GM19397 (cell line): Measurements from ENCODE around the gene DLK2.

Experiments
- ATAC-seq: cut with Tn5 transposase; IDR thresholded peaks from one replicate; pipeline ENCODE4 v1.9.1; 2021; ENCODE audit warnings: mild to moderate bottlenecking, moderate library complexity; ENCODE audit not compliant: unreplicated experiment

DLK2 gene

DNA sequence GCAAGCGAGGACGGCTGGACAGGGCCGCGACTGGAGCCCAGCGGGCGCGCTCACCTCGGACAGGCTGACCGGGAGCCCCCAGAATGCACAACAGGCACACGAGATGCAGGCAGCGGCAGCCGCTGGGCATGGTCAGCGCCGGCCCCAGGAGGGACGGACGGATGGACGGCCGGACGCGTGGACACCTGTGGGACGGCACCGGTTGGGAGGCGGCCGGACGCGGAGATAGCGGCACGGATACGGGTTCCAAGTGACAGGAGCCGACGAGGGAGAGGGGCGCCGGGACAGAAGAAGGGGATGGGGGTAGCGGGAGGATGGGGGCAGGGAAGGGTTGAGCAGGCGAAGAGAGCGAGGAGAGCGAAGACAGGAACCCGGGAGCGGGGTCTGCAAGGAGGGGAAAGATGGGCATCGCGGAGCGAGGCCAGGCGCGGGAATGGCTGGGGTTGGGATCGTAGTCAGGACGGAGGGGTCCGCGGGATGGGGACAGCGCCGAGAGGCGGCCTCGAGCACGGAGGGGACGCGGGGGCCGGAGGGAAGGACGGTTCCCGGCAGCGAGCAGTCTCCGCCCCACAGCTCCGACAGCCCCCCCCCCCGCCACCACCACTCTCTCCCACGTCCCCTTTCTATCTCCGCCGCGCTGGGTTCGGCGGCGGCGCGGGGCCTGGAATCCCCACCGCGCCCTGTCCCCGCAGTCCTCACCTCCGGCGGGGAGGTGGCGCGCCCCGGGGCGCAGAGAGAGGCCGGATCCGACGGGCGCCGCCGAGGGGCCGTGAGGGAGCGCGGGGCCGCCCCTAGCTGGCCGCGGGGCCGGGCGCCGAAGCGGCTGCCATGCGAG lies 435 bp downstream of the DLK2 start:
- peak; percentile 22 for ATAC-seq

DNA sequence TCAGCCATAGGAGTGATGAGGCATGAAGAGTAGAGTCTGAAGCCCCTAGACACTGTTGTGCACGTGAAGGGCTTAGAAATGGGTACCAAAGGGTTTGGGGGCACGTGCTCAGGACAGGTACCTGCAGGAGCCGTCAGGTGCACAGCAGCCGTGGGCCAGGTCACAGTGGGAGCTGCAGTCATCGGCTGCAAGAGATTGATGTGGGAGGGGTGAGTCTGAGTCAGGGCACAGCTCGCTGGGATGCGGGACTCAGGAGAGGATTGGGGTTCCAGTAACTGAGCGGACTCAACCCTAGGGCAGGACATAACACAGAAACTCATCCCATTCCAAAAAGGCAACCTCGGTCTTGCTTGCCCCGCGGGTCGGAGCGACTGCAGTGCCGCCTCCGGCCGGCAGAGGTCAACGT lies 1.1 kb downstream of the DLK2 start:
- ATAC-seq, result peak; percentile 55

DNA sequence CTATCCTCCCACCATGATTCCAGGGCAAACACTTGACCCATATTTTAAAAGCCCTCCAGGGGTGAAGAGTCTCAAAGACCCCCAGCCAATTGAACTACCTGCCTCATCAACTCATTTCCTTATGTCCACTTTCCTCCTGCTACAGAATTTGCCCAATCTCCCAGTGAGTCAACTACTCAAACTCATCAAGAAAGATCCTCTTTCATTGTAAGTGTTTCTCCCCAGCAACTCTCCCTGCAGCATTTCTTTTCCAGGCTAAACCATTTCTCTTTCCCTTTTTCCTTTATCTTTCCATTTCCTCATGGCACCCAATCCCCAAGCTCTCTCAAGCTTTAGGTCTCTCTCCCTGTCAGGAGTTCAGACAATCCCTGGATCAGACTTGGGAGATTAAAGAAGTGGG lies 1.5 kb downstream of the DLK2 start:
- no peak for ATAC-seq

DNA sequence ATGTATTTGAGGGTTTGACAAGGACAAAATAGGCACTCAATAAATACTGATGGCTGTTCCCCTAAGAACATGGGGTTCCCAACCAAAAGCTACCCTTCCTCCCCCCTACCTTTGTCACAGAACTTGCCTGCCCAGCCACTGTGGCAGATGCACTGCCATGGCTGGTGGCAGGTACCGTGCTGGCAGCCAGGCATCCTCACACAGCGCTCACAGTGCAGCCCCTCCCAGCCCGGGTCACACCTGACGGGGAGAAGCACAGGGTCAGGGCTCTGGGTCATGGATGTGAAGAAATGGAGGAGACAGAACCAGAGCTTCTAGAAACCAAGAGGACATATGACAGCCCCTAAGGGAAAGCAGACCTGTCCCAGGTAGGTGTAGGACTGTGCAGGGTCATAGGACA lies 2.5 kb downstream of the DLK2 start:
- ATAC-seq, result no peak

DNA sequence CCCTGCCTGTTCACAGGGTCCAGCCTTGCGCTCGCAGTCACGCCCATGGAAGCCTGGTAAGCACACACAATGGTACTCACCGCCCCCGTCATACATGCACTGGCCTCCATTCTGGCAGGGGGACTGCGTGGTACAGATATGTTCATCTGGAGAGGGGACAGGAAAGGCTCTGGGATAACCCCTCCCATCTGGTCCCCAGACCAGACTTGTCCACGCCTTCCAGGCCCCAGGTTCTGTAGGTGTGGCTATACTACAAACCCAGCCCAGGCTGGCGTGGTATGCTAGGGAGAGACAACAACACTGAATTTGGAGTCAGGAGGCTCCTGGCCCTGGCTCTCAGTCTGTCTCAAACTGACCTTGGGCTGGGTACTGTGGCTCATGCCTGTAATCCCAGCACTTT lies 3.4 kb downstream of the DLK2 start:
- no peak for ATAC-seq

DNA sequence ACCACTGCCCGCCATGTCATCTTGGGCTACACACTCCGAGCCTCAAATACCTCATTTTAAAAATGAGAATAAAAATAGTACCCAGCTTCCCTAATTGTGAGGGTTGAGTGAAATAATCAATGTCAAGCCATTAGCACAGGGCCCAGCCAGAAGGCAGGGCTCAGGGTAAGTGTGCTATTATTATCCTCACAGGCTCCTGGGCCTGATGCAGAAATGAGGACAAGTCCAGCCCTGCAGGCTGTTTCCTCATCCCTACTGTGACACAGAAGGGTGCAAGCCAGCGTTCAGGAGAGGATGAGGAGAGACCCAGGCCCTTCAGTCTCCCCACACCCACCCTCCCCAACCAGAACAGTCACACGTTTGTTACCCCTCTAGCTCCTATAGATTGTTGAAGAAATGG lies 4.0 kb downstream of the DLK2 start:
- no peak for ATAC-seq

DNA sequence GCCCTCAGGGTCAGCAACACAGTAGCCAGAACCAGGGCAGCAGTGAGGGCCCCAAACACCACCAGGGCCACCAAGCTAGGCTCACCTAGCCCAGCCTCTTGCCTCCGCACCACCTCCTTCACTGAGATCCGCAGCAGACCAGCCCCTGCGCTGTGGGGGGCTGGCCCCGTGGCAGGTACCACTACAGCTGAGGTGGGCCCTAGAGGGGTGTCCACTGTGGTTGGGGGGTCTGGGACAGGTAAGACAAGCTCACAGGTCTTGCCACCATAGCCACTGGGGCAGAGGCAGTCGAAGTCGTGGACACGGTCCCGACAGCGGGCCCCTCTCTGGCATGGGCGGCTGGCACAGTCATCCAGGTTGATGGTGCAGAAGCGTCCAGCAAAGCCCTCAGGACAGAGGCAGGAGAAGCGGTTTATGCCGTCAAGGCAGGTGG lies 4.6 kb downstream of the DLK2 start:
- ATAC-seq, result no peak

DNA sequence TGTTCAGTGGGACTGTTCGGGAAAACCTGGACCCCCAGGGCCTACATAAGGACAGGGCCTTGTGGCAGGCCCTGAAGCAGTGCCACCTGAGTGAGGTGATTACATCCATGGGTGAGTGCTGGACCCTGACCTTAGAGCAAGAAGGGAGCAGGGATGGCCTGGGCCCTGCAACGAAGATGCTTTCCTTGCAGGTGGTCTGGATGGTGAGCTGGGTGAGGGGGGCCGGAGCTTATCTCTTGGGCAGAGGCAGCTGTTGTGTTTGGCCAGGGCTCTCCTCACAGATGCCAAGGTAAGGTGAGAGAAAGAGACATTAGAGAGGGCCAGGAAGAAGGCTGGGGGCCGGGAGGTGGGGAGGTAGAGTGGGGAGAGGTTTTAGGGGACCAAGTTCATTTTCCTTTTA lies 6.4 kb downstream of the DLK2 start:
- ATAC-seq, result no peak

DNA sequence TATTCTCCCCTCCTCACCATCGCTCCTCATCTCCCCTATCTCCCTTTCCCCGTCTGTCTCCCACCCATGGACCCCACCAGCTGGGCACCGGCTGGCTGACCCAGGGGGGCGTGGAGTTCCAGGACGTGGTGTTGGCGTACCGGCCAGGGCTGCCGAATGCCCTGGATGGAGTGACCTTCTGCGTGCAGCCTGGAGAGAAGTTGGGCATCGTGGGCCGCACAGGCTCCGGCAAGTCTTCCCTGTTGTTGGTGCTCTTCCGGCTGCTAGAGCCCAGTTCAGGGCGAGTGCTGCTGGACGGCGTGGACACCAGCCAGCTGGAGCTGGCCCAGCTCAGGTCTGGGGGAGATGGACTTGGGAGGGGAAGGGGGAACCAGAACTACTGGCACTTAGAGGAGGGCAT lies 7.7 kb downstream of the DLK2 start:
- no peak for ATAC-seq

DNA sequence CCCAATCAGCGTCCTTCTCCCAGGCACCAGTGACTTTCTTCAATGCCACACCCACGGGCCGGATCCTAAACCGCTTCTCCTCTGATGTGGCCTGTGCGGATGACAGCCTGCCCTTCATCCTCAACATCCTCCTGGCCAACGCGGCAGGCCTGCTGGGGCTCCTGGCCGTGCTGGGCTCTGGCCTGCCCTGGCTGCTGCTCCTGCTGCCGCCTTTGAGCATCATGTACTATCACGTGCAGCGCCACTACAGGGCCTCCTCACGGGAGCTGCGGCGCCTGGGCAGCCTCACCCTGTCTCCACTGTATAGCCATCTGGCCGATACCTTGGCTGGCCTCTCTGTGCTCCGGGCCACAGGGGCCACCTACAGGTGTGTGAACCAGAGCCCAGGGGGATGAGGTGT lies 9.8 kb downstream of the DLK2 start:
- ATAC-seq, result no peak

DNA sequence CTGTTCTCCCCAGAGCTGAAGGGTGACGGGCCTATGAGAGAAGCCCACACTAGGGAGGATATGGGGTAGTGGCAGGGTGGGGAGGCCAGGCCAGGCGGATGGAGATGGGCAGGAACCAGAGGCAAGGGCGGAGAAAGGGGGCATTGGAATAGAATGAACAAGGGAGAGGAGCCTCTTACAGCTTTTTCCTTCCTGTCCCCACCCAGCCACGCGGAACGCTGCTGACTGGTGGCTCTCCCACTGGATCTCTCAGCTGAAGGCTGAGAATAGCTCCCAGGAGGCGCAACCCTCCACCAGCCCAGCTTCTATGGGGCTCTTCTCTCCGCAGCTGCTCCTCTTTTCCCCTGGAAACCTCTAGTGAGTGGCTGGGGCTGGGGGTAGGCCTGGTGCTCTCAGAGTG lies 10.8 kb downstream of the DLK2 start:
- no peak for ATAC-seq

DNA sequence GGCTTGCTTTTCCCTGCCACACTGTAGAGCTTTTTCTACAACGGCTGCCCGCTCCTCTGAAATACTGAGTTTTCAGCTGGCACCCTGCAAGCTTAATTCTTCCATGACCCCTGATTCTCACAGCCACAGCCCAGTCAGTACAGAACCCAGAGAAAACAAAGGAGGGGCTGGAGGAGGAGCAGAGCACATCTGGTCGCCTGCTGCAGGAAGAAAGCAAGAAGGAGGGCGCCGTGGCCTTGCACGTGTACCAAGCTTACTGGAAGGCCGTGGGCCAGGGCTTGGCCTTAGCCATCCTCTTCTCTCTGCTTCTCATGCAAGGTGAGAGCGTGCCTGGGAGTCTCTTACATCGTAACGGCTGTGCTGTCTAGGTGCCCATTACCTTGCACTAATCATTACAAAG lies 11.3 kb downstream of the DLK2 start:
- no peak for ATAC-seq

DNA sequence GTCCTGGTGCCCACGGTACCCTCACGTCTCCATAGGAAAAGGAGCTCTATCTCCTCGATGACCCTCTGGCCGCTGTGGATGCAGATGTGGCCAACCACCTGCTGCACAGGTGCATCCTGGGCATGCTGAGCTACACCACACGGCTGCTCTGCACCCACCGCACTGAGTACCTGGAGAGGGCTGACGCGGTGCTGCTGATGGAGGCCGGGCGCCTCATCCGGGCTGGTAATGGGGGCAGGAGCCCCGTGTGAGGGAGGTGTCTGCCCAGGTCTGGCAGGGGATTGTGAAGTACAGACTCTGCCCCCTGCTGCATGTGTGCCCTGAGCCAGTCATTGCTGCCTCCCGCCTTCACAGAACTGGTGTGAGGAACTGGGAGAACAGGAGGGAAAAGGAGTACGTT lies 12.4 kb downstream of the DLK2 start:
- no peak for ATAC-seq

DNA sequence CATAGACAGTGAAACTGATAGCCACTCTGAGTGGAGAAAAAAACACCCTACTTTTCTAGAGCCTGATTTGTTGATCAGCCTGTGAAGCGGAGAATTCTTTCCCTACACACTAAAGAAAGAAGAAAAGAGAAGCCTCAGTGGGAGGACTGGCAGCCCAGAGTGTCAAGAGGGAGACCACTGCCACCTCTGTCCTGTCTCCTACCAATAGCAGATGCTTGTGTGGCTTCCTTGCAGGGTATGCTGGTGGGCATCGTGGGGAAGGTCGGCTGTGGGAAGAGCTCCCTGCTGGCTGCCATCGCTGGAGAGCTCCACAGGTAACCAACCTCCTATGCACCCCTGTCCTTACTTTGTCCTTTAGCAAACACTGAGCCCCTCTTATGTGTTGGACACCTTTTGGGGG lies 17.6 kb downstream of the DLK2 start:
- ATAC-seq, result no peak

DNA sequence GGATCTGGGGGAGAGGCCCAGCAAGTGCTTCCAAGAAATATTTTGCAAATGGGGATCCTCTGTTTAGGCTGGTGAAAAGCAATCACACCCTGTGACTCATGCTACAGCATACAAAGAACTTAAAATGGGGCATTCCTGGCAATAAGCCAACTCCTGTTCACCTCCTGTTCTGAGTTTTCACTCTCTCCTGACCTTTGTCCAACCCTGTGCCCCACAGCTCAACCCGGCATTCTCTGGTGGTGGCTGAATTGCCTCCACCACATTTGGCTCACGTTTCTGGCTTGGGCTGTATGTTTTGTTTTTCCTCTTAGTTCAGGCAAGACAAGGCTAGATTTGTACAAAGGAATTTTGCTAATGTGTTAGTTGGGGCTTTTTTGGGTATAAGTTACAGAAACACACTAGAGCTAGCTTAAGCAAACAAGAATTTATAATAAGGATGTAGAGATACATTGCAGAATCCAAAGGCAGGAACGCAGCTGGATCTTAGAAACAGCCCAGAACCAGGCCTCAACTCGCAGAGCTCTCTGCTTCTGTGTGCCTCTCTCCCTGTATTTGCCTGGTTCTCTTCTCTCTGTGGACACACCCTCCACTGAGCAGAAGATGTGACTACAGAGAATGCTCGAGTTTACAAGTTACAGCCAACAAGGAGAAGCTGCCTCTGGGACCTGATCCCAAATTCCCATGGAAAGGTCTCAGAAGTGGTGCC lies 18.6 kb downstream of the DLK2 start:
- ATAC-seq, result no peak

DNA sequence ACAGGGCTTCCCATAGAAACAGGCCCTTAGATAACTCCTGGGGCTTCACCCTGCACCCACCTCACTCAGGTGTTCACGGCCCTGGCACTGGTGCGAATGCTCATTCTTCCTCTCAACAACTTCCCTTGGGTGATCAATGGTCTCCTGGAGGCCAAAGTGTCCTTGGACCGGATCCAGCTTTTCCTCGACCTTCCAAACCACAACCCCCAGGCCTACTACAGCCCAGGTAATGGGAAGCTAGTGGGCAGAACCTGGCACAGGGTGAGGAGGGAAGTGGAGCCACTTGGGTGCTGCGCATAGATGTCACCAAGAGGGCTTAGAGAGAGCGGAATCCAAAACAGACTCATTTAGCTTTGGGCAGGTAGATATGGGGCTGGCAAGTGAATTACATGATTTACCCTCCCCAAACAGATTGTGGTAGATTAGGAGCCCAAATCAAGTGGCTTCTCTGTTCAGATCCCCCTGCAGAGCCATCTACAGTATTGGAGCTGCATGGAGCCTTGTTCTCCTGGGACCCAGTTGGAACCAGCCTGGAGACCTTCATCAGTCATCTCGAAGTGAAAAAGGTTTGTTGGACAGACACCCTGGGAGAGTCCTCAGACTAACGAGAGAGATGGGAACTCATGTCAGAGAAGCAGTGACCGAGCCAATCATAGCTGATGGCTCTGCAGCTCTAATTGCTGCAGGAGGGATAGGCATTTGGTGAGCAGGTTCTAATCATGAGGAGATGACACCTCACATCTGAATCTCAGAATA lies 19.5 kb downstream of the DLK2 start:
- ATAC-seq, result no peak

DNA sequence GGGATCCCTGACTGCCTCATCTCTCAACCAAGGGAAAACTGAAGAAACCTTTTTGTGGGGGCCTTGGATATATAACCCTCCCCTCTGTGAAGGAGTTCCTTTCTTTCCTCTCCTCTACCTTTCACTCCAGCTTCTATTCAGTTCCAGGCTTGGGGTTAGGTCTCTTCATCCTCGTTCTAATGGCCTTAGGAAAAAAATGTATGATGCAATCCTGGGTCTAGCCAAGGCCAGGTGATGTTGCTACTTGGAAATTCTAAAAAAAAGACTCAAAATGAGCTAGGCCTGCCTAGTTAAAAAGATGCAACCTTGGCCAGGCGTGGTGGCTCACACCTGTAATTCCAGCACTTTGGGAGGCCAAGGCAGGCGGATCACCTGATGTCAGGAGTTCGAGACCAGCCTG lies 20.4 kb downstream of the DLK2 start:
- no peak for ATAC-seq

DNA sequence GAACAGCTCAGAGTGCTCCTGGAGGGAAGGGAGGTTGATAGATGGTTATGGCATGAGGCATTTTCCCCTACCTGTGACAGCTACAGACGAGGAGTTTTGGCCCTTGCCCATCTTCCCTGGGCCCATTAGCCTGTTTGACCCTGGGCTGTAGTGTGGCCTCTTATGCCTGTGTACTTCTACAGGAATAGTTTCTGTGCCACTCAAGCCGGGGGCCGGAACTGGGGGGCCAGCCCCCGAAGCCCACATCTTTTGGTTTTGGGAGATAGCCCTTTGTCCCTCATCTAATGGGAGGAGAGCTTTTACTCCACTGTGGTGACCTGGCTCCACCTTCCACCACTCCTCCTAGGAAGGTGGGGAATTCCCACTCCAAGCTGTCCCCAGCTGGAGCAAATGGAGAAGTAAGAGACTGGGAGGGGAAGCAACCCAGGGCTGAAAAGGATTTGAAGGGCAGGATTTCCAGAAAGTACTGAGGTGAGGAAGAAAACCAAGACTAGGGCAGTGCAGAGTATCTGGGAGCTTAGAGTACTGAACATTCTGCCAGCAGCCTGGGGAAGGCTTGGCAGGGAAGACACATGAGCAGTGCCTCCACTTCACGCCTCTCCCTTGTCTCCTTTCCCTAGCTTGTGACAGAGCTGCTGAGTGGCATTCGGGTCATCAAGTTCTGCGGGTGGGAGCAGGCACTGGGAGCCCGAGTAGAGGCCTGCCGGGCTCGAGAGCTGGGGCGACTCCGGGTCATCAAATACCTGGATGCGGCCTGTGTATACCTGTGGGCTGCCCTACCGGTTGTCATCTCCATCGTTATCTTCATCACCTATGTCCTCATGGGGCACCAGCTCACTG lies 21.1 kb downstream of the DLK2 start:
- ATAC-seq, result no peak

DNA sequence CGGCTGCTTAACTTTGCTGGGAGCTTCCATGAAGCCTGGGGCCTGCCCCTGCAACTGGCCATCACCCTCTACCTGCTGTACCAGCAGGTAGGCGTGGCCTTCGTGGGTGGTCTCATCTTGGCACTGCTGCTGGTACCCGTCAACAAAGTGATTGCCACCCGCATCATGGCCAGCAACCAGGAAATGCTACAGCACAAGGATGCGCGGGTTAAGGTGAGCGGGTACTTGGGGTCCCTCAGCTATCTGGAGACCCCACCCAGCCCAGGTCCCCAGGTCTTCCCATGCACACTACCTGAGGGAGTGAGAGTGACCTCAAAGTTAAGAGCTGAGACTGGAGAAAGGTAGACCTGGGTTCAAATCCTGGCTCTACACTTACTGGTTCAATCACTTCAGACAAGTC lies 22.2 kb downstream of the DLK2 start:
- ATAC-seq, result no peak

DNA sequence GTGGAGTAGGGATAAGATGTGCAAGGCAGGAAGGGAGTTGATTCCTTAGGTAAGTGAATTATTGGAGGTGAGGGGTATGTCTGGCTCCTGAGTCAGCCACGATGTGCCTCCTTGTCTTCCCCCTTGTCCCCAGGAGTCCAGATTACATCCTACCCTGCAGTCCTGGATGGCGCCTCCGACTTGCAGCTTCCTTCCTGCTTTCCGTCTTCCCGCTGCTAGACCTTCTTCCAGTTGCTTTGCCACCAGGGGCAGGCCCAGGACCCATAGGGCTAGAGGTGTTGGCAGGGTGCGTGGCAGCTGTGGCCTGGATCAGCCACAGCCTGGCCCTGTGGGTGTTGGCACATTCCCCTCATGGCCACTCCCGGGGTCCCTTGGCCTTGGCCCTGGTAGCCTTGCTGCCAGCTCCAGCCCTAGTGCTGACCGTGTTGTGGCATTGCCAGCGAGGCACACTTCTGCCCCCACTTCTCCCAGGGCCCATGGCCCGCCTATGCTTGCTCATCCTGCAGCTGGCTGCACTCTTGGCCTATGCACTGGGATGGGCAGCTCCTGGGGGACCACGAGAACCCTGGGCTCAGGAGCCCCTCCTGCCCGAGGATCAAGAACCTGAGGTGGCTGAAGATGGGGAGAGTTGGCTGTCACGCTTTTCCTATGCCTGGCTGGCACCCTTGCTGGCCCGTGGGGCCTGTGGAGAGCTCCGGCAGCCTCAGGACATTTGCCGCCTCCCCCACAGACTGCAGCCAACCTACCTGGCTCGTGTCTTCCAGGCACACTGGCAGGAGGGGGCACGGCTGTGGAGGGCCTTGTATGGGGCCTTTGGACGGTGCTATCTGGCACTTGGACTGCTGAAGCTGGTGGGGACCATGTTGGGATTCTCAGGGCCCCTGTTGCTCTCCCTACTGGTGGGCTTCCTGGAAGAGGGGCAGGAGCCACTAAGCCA lies 23.1 kb downstream of the DLK2 start:
- ATAC-seq, result no peak
